GM11168 (cell line): ENCODE data around the gene SORCS1.

Experiments
- in situ Hi-C: fragments of 300-500 bp; cut with MboI; formaldehyde crosslinking; loops from one replicate; pipeline ENCODE4 v1.12.0; 2022; ENCODE audit warnings: low sequenced_read_pairs; ENCODE audit not compliant: unreplicated experiment

Gene SORCS1

GRCh38 chr10:106573106-106573505, 591.4 kb downstream of the SORCS1 start:
- in situ Hi-C loops: no loop called here

- in situ Hi-C loops: no loop called here
Observed at GRCh38 chr10:106571192-106571946, 593.1 kb downstream of the SORCS1 start.

GRCh38 chr10:106570268-106570667, 594.2 kb downstream of the SORCS1 start:
- in situ Hi-C loops: no loop called here

GRCh38 chr10:106567629-106568028, 596.9 kb downstream of the SORCS1 start:
- in situ Hi-C loops: no loop called here

- in situ Hi-C loops: no loop called here
Observed at GRCh38 chr10:106566873-106567272, 597.6 kb downstream of the SORCS1 start.

GRCh38 chr10:106565546-106565945, 599.0 kb downstream of the SORCS1 start:
- in situ Hi-C loops: no loop called here

- in situ Hi-C loops: no loop called here
Observed at GRCh38 chr10:106563384-106563783, 601.1 kb downstream of the SORCS1 start.

- in situ Hi-C loops: no loop called here
Observed at GRCh38 chr10:106560925-106561640, 603.4 kb downstream of the SORCS1 start.

- in situ Hi-C loops: no loop called here
Observed at GRCh38 chr10:106559442-106559841, 605.1 kb downstream of the SORCS1 start.

GRCh38 chr10:106557951-106558733, 606.4 kb downstream of the SORCS1 start:
- in situ Hi-C loops: no loop called here

GRCh38 chr10:106557053-106557452, 607.5 kb downstream of the SORCS1 start:
- in situ Hi-C loops: no loop called here

GRCh38 chr10:106555599-106555998, 608.9 kb downstream of the SORCS1 start:
- in situ Hi-C loops: no loop called here

GRCh38 chr10:106551501-106552062, 612.9 kb downstream of the SORCS1 start:
- in situ Hi-C loops: no loop called here

GRCh38 chr10:106548832-106549231, 615.7 kb downstream of the SORCS1 start:
- in situ Hi-C loops: no loop called here

GRCh38 chr10:106547047-106547635, 617.4 kb downstream of the SORCS1 start:
- in situ Hi-C loops: no loop called here

GRCh38 chr10:106542461-106542860, 622.0 kb downstream of the SORCS1 start:
- in situ Hi-C loops: no loop called here

- in situ Hi-C loops: no loop called here
Observed at GRCh38 chr10:106540645-106541044, 623.9 kb downstream of the SORCS1 start.

GRCh38 chr10:106537866-106538265, 626.6 kb downstream of the SORCS1 start:
- in situ Hi-C loops: no loop called here

GRCh38 chr10:106535304-106535953, 629.1 kb downstream of the SORCS1 start:
- in situ Hi-C loops: no loop called here

- in situ Hi-C loops: no loop called here
Observed at GRCh38 chr10:106534441-106534840, 630.1 kb downstream of the SORCS1 start.
